HG03520 (cell line): ENCODE results near the gene PLEKHS1.

Experiments used
- ATAC-seq: cut with Tn5 transposase; IDR thresholded peaks from one replicate; pipeline ENCODE4 v1.9.1; 2021; ENCODE audit warnings: mild to moderate bottlenecking, moderate library complexity; ENCODE audit not compliant: unreplicated experiment

Gene PLEKHS1

GRCh38 chr10:113751181-113751732 is at the start of gene PLEKHS1:
Gene PLEKHS1 (plus strand): TSS chr10:113751682. CDS start chr10:113755278, 3,596 bp downstream.
- no peak for ATAC-seq

- no peak for ATAC-seq
Measured at GRCh38 chr10:113704637-113705343, 46.7 kb upstream of the PLEKHS1 start.

GRCh38 chr10:113705344-113705652 is 46.2 kb upstream of the PLEKHS1 start:
- ATAC-seq, result no peak

GRCh38 chr10:113706623-113707022 is 44.9 kb upstream of the PLEKHS1 start:
- no peak for ATAC-seq

- ATAC-seq, result no peak
Measured at GRCh38 chr10:113708640-113709039, 42.8 kb upstream of the PLEKHS1 start.

- ATAC-seq, result no peak
Measured at GRCh38 chr10:113709221-113709838, 42.2 kb upstream of the PLEKHS1 start.

- no peak for ATAC-seq
Measured at GRCh38 chr10:113711142-113711541, 40.3 kb upstream of the PLEKHS1 start.

- ATAC-seq, result no peak
Measured at GRCh38 chr10:113712024-113712423, 39.5 kb upstream of the PLEKHS1 start.

- ATAC-seq, result no peak
Measured at GRCh38 chr10:113712755-113713639, 38.5 kb upstream of the PLEKHS1 start.

GRCh38 chr10:113713640-113713982 is 37.9 kb upstream of the PLEKHS1 start:
- ATAC-seq, result no peak

- ATAC-seq, result no peak
Measured at GRCh38 chr10:113716109-113716910, 35.2 kb upstream of the PLEKHS1 start.

GRCh38 chr10:113718969-113719822 is 32.3 kb upstream of the PLEKHS1 start:
- no peak for ATAC-seq

GRCh38 chr10:113720386-113720785 is 31.1 kb upstream of the PLEKHS1 start:
- ATAC-seq, result no peak

- ATAC-seq, result no peak
Measured at GRCh38 chr10:113732160-113732881, 19.2 kb upstream of the PLEKHS1 start.

- ATAC-seq, result no peak
Measured at GRCh38 chr10:113732966-113733365, 18.5 kb upstream of the PLEKHS1 start.

GRCh38 chr10:113733635-113734034 is 17.8 kb upstream of the PLEKHS1 start:
- no peak for ATAC-seq

GRCh38 chr10:113735913-113736312 is 15.6 kb upstream of the PLEKHS1 start:
- ATAC-seq, result no peak

- ATAC-seq, result no peak
Measured at GRCh38 chr10:113736576-113736975, 14.9 kb upstream of the PLEKHS1 start.

GRCh38 chr10:113739031-113739430 is 12.5 kb upstream of the PLEKHS1 start:
- ATAC-seq, result no peak
